ENCODE measurements around the gene CRHR2.

CRHR2 gene

DNA sequence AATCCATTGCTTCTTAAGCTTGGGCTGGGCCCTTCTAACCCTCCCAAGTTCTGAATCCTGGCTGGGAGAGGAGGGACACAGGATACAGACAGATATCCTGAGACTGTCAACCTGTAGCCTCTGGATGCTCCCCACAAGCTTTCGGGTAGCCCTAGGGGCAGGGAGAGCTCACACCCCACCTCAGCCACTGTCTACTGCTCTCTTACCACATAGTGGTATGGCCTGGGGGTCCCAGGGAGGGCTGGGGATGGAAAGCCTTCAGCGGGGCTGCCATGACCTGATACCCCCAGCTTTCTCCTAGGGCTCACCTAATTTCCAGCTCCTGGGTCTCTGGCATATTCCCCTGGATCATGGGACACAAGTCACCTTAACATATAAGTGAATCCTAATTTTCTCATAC is 25.1 kb downstream of the CRHR2 start:
- TF ChIP-seq, protein P1, sequence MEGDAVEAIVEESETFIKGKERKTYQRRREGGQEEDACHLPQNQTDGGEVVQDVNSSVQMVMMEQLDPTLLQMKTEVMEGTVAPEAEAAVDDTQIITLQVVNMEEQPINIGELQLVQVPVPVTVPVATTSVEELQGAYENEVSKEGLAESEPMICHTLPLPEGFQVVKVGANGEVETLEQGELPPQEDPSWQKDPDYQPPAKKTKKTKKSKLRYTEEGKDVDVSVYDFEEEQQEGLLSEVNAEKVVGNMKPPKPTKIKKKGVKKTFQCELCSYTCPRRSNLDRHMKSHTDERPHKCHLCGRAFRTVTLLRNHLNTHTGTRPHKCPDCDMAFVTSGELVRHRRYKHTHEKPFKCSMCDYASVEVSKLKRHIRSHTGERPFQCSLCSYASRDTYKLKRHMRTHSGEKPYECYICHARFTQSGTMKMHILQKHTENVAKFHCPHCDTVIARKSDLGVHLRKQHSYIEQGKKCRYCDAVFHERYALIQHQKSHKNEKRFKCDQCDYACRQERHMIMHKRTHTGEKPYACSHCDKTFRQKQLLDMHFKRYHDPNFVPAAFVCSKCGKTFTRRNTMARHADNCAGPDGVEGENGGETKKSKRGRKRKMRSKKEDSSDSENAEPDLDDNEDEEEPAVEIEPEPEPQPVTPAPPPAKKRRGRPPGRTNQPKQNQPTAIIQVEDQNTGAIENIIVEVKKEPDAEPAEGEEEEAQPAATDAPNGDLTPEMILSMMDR (IDR thresholded peaks at IDR 0.05), result no peak

DNA sequence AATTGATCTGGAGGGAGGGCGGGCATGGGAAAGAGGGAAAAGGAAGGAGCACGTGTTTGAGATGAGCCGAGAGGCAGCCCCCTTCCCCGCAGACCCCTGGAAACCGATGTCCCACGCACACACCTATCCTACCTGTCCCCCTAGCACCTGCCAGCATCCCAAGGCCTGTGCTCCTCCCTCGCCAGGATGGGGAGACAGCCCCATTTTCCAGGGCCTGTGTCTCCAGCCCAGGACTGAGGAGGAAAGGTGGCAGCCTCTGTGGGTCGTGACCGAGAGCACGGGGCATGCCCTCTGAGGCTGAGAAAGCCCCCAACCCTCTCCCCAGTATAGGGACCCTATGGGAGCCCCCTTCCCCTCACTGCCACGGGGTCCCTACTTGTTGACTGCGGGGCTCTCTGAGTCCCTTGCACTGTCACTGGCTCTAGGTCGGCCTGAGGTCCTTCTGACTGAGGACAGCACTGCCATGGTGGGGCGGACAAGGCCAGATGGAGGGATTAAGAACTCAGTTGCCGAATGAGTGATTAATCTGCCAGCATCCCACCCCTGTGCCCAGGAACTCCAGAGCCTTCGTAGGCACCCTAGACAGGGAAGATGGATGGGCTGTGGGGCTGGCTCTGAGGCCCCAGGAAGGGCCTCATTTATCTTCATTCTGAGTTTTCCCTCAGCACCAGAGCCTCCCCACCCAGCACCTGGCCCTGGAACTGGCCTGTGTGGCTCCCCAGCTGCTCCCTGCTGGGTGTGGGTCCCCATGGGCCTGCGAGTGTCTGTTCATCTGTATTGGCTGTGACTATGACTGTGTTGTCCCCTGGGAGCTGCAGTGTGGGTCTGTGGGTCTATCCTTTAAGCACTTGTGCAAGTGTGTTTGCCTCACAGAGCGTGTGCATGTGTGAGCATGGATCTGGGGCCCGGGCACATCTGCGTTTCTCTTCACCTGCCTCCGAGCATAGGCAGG is 26.0 kb downstream of the CRHR2 start:
- TF ChIP-seq, protein P1 (IDR thresholded peaks at IDR 0.05), result no peak

DNA sequence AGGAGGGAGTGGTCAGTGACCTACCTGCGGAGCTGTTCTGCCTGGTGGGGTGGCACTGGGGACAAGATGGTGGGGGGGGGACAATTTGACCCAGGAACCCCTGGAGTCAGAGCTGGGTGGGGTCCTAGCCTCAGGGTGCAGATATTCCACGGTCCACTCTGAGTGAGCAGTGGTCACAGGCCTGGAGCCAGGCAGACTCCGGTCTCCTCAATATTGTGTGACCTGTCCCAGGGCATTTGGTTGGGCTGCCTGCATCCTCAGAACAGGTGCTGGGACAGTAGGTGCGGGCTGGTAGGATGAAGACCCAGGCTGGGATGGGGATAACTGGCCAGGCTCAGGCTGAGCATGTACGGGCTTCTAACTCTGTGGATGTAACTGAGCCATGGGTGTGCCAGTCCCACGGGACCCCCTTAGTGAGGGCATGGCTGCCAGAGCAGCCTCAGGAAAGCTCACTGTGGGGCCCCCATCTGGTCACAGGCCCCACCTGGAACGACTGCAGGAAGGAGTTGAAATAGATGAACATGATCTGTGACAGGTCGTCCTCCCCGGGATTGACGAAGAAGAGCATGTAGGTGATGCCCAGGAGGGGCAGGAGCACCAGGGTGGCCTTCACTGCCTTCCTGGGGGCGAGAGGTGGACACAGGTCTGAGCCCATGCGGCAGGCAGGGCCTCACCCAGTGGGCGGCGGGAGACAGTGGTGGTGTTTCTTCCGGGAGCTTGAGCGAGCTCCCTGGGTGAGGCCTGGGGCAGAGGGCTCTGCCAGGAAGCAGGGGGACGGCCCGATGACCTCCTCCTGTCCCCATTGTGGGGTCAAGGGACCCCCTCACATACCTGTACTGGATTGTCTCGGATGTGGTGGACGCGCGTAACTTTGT is 26.9 kb downstream of the CRHR2 start:
- TF ChIP-seq, protein P1 (IDR thresholded peaks at IDR 0.05), result no peak

DNA sequence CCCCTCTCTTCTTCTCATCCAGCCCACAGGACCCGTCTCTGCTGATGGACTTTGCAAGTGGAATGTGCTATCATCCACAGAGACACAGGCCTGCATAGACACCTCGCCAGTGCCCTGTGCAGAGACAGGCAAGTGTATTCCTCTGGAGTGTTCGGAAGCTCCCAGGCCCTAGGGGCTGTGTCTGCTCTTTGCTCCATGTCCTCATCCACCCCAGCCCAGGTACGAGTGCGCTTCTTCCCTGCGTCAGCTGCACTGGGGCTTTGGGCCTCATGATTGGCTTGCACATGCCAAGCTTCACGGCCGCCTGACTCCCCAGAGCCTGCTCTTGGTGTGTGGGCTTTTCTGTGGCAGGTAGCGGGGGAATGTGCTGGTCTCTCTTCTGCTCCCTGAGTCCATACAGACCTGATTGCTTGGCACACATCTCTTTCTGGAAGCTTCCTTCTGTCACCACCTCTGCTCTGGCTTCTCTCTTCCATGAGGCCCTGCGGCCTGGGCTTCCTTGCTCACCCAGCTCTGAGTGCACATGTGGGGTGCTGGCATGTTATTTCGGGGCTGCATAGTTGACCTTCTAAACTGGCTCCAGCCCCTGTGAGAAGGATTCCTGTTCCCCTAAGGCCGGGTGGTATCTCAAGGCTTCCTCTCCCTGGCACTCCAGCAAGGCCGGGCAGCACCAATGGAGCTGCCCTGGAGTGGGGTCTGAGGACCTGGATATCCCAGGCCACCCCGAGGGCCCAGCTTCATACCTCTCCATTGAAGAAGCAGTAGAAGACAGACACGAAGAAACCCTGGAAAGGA is 27.8 kb downstream of the CRHR2 start:
- TF ChIP-seq, protein P1 (IDR thresholded peaks at IDR 0.05), result no peak

DNA sequence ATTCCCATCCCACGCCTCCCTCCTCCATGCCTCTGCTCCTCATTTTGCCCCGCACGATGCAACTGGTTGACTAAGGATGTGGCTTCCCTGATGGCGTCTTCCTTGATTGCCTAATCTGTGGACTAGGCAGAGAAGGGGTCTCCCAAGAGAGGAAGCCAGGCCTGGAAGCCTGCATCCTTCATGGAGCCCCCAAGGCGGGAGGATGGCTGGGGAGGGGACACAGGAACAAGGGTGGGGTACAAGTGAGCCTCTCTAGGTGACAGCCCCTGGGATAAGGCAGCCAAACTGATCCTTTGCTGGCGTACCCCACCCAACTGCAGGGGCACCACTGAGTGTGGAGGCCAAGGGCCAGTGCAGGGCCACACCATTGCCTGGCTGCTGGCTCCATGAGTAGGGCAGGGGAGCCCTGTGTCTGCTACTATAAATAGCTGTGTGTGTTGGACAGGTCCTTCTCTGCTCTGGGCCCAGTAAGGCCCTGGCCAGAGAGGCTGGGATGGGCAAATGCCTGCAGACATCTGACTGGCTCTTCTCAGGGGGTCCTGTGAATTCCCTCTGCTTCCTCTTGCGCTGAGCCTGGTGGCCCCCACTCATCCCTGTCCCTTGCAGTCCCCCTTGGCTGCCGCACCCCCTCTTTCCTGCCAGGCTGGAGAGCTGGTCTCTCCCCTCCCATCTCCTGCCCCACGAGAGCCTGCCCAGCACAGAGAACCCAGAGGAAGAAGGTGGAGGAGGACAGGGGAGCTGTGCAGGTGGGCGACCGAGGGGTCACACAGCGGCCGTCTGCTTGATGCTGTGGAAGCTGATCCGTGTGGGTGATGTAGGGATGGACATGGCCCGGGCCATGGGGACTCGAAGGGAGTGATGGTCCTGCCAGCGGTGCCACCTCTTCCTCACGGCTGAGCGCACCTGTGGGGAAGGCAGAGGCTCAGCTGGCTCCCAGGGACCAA is 29.3 kb downstream of the CRHR2 start:
- TF ChIP-seq, protein P1 (IDR thresholded peaks at IDR 0.05), result no peak

DNA sequence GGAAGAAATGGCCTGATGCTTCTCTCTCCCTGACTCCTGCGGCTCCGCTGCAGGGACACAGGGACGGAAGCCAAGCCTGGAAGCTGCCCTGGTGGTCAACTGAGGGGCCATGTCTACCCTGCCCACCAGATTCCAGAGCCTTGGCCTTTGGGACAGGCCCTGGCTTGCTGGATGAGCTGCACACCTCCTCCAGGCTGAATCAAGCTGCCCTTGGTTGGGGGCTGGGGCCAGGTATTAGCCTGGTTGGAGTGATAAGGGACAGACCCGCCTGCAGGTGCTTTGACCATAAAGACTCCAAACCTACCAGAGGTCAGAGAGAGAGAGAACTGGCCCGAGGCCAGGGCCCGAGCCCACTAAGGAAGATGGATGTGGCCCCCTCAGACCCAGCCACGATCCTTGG is 30.1 kb downstream of the CRHR2 start:
- TF ChIP-seq, protein P1 (IDR thresholded peaks at IDR 0.05), result no peak
